Neutrophil (primary cell): ENCODE data around the gene SLC1A1.

Experiments
- H3K27ac ChIP-seq: fragments of 200-600 bp; sonication (generic); 2 replicates; pipeline ENCODE4 v1.5.1; 2016; ENCODE audit warnings: mild to moderate bottlenecking, moderate library complexity
- H3K27me3 ChIP-seq: fragments of 200-600 bp; sonication (generic); 2 replicates; pipeline ENCODE4 v1.6.0; 2016; ENCODE audit warnings: mild to moderate bottlenecking
- H3K36me3 ChIP-seq: fragments of 200-600 bp; sonication (generic); 2 replicates; pipeline ENCODE4 v1.5.1; 2017
- H3K4me1 ChIP-seq, 2 experiments: fragments of 200-600 bp in 1 of 2; sonication (generic) in 1 of 2; 1 replicate in 1 of 2; 2 replicates in 1 of 2; pipeline versions ENCODE4 v1.5.1 to v1.6.1; 2013 to 2016; ENCODE audit warnings: low read depth in 1 of 2, low read length in 1 of 2, mild to moderate bottlenecking in 1 of 2, moderate library complexity in 1 of 2; ENCODE audit not compliant: control insufficient read depth in 1 of 2, insufficient read depth in 1 of 2
- H3K4me3 ChIP-seq, 2 experiments: fragments of 200-600 bp in 1 of 2; sonication (generic) in 1 of 2; 1 replicate in 1 of 2; 2 replicates in 1 of 2; pipeline ENCODE4 v1.5.1; 2013 to 2016; ENCODE audit warnings: low read depth in 1 of 2, low read length in 1 of 2, mild to moderate bottlenecking in 1 of 2, moderate library complexity in 1 of 2
- H3K9me3 ChIP-seq: fragments of 200-600 bp; sonication (generic); 2 replicates; pipeline ENCODE4 v1.5.1; 2016
- TF ChIP-seq, protein P1 (sequence below): fragments of 200-600 bp; sonication (generic); IDR thresholded peaks from 2 replicates; pipeline ENCODE4 v1.5.1; 2016; ENCODE audit warnings: antibody characterized with exemption

The SLC1A1 gene

DNA sequence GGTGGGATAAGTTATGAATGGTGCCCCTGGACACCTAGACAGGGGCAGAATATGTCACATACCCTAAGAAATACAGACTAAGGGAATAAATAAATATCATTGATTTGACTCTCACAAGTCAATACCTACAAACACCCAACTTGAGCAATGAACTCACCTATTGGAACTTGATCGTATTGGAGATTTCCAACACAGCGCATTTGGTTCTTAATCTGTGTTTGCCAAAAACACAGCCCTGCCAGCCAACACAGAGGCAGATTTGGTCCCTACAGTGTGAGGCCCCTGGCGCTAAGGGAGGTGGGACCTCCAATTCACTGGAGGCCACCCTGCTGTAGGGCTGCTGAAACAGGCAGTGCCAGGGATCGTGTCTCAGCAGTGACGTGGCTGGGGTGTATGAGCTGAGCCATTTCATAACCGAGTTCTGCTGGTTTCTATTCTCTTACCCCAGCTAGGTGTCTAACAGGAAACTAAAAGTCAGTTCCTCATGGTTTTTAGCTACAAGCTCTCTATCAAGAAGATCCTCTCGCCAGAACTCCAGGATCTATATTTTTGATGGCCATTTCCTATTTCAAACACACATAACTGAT lies 84.5 kb downstream of the SLC1A1 start:
- H3K4me1 ChIP-seq = peaks cover 3 to 6% of the 10 kb centered on the region in 2 experiments
- H3K9me3 ChIP-seq = no peaks in the 10 kb centered on the region
- no peak overlapping the region for H3K27ac ChIP-seq
- TF ChIP-seq, protein P1, sequence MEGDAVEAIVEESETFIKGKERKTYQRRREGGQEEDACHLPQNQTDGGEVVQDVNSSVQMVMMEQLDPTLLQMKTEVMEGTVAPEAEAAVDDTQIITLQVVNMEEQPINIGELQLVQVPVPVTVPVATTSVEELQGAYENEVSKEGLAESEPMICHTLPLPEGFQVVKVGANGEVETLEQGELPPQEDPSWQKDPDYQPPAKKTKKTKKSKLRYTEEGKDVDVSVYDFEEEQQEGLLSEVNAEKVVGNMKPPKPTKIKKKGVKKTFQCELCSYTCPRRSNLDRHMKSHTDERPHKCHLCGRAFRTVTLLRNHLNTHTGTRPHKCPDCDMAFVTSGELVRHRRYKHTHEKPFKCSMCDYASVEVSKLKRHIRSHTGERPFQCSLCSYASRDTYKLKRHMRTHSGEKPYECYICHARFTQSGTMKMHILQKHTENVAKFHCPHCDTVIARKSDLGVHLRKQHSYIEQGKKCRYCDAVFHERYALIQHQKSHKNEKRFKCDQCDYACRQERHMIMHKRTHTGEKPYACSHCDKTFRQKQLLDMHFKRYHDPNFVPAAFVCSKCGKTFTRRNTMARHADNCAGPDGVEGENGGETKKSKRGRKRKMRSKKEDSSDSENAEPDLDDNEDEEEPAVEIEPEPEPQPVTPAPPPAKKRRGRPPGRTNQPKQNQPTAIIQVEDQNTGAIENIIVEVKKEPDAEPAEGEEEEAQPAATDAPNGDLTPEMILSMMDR = no peak
- H3K36me3 ChIP-seq = no peaks in the 10 kb centered on the region
- no peak overlapping the region for H3K4me3 ChIP-seq
- H3K27me3 ChIP-seq = peaks cover 5% of the 10 kb centered on the region

DNA sequence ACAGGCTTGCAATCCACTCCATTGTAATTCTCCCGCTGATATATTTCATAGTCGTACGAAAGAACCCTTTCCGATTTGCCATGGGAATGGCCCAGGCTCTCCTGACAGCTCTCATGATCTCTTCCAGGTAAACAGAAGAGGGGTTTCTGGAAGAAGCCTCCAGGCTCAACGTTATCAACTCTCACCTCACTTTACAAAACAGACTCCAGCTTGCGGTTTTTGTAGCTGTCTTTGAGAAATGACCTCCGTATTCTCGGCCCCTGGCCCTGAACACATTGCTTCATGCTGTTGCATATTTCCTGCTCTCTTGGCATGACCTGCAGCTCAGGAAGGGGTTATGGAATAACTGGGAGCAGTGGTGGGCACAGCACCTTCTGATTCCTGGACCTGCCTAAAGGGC lies 85.7 kb downstream of the SLC1A1 start:
- H3K4me1 ChIP-seq = peaks cover 3 to 6% of the 10 kb centered on the region in 2 experiments
- H3K36me3 ChIP-seq = no peaks in the 10 kb centered on the region
- H3K4me3 ChIP-seq = no peak overlapping the region
- H3K27ac ChIP-seq = no peak overlapping the region
- no peaks in the 10 kb centered on the region for H3K9me3 ChIP-seq
- peaks cover 5% of the 10 kb centered on the region for H3K27me3 ChIP-seq
- TF ChIP-seq, protein P1 = no peak

DNA sequence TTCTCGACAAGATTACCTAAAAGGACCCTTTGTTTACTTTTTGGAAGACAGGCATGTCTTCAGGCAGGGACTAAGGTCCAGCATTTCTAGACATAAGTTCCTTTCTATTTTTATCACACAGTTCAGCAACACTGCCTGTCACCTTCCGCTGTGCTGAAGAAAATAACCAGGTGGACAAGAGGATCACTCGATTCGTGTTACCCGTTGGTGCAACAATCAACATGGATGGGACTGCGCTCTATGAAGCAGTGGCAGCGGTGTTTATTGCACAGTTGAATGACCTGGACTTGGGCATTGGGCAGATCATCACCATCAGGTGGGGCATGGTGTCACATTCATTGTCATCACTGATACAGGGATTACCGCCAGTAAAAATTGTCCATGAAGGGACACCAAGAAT lies 86.2 kb downstream of the SLC1A1 start:
- TF ChIP-seq, protein P1 = no peak
- Histone ChIP-seq H3K4me1 (peaks cover 3 to 6% of the 10 kb centered on the region in 2 experiments), H3K27me3 (peaks cover 5% of the 10 kb centered on the region), H3K36me3 (no peaks in the 10 kb centered on the region), H3K9me3 (no peaks in the 10 kb centered on the region), H3K4me3 (no peak overlapping the region), H3K27ac (no peak overlapping the region)

DNA sequence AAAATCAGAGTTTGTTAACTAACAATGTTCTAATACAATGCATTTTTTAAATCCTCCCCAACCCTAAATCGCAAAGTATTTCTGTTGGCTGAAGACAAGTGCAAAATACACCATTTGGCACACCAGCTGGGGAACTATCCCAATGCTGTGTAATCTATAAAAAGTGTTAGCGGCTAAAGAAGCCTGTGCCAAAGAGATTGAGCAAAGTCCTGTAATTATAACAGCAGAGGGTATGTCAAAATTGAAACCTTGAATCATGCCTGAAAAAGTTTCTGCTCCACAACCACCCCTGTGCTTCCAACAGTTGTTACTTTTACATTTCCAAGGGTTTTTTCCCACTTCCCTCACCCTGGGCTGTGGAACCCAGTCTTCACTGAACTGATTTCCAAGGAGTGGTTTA lies 88.7 kb downstream of the SLC1A1 start:
- no peaks in the 10 kb centered on the region for H3K27me3 ChIP-seq
- no peaks in the 10 kb centered on the region for H3K36me3 ChIP-seq
- no peak overlapping the region for H3K4me3 ChIP-seq
- no peaks in the 10 kb centered on the region for H3K9me3 ChIP-seq
- TF ChIP-seq, protein P1 = no peak
- no peak overlapping the region for H3K27ac ChIP-seq
- peaks cover 3 to 6% of the 10 kb centered on the region in 2 experiments for H3K4me1 ChIP-seq

DNA sequence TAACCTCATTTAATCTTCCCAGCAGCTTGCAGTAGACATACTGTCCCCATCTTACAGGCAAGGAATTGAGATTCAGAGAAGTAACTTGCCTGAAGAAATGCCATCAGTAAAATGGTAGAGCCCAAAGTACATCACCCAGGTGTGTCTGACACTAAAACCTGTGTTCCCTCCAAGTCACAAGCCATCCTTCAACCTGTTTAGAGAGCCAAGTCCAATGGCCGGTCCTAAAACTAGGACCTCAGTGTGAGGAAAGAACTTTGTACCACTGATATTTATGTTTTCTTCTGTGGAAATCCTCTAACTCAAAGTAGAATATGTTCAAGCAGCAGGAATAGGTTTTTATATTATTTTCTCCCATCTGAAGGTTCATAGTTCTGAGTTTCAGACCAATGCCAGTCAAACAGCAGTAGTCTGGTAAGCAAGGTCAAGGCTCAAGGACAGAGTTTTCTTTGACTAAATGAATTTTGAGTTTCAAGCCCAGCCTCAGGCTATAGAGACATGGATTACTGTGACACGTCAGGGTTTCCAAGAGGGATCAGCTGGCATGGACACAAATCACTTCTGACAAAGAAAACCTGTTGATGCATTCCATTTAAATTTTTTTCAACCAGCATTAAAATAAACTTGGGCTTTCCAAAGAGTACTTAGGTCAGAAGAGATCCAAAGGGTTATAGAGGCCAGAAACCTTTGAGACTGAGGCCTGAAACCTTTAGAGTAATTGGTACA lies 90.9 kb downstream of the SLC1A1 start:
- no peaks in the 10 kb centered on the region for H3K36me3 ChIP-seq
- TF ChIP-seq, protein P1 = no peak
- H3K4me3 ChIP-seq = no peak overlapping the region
- H3K9me3 ChIP-seq = no peaks in the 10 kb centered on the region
- H3K27me3 ChIP-seq = peaks cover 10% of the 10 kb centered on the region
- no peaks in the 10 kb centered on the region for H3K4me1 ChIP-seq
- H3K27ac ChIP-seq = no peak overlapping the region
